ENCODE measurements around the gene PHLDB1. TPM values are rescaled to one million over a fixed set of nuclear protein-coding genes. Genes with fewer than 3 reads are reported as not detected.
A peak's percentile ranks its signal among the peaks of the same experiment; 100 is the strongest.

Gene PHLDB1
- polyA plus RNA-seq (2011; rRNA removed), result 5.9 and 7.7 TPM in 2 replicates
- polyA plus RNA-seq (2012; cell fraction: cytosol; rRNA removed), result 7.3 and 9.7 TPM in 2 replicates
- 32.2 and 36.0 TPM in 2 replicates for polyA plus RNA-seq (2012; cell fraction: nucleus; rRNA removed)
- polyA plus RNA-seq (2017; fragmentation: RNase III; extraction: RNeasy Plus Mini Kit Qiagen cat#74134 plus additional on column Dnase treatment), result 17.9 to 20.0 TPM (median 19.4 TPM) in 3 replicates
- 12.2 and 15.2 TPM in 2 replicates for polyA minus RNA-seq (2011; rRNA and poly(A)+ RNA removed)

DNA sequence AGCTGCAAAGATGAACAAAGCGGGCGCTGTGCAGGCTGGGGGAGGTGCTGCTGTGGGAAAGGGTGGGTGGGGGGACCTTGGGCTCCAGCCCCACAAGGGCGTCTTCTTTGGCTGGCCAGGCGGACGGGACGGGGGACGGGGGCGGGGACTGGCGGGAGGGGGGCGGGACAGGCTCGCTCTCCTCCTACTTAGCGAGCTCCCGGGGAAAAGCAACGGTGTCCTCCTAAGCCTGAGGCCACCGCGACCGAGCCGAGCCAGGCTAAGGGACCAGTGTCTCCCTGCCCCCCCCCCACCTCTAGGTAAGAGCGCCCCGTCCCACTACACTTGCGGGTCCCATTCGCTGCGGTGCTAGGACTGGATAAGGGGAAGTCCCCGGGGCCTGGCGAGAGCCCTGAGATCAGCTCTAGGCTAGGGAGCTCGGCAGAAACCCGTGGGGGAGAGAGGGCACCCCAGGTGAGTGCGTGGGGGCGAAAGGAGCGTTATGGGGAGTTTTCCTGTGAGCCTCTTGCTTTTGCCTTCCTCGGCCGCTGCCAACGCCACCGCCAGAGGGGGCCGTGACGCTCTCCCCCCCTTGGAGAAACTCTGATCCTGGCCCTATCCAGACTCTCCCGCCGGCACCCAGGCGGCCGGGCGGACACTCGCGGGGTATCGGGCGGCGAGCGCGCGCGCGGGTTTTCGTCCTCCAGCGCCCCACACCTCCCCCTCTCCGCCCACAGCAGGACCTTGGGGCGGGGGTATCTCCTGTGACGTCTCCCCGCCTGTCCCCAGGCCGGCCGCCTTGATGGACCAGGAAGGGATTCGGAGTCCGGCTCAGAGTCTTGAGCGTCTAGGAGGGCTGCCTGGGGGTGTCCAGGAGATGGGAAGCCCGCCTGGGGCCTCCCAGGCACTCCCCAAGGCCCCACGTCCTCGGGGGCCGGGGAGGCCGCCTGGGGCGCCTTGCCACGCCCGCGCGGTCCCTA lies at the start of gene PHLDB1:
TSS of gene PHLDB1 (plus strand) at position 215 of the 959 bp plus-strand sequence. CDS start 6,222 bp downstream, outside the sequence.
- CTCF ChIA-PET, result interaction anchor here (0.9 to 17.8 kb wide), 5 partner anchors 10 to 51 kb away, joined by 5 to 224 read pairs (median 62); no protein-coding TSS in a partner anchor
- ATAC-seq (peak; percentile 72 to 83), FAIRE-seq (no peak), DNase-seq (ENCODE audit: low read depth in 1 of 2, low spot score in 1 of 2) (peak; percentile 48 to 61)
- Histone ChIP-seq H3K27ac (peak within 1 kb of the TSS; percentile 81 to 100), H3K4me3 (peak within 1 kb of the TSS; percentile 96), H3K4me2 (peak within 1 kb of the TSS; percentile 86), H3K4me1 (peaks cover 45% of the 10 kb centered on the region), H3K9me3 (no peaks in the 10 kb centered on the region)
- POLR2A ChIA-PET, result interaction anchor here (0.7 to 2.9 kb wide), 3 partner anchors 11 to 35 kb away, joined by 3 to 14 read pairs (median 6); no protein-coding TSS in a partner anchor
- WGBS (ENCODE audit: missing lambda C conversion rate), result 2% methylated on average over 12 of the region's 72 CpGs
- TF ChIP-seq, protein P1, sequence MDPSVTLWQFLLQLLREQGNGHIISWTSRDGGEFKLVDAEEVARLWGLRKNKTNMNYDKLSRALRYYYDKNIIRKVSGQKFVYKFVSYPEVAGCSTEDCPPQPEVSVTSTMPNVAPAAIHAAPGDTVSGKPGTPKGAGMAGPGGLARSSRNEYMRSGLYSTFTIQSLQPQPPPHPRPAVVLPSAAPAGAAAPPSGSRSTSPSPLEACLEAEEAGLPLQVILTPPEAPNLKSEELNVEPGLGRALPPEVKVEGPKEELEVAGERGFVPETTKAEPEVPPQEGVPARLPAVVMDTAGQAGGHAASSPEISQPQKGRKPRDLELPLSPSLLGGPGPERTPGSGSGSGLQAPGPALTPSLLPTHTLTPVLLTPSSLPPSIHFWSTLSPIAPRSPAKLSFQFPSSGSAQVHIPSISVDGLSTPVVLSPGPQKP (IDR thresholded peaks at IDR 0.05; ENCODE audit: low read depth, low read length), result no peak
- TF ChIP-seq, protein P2, sequence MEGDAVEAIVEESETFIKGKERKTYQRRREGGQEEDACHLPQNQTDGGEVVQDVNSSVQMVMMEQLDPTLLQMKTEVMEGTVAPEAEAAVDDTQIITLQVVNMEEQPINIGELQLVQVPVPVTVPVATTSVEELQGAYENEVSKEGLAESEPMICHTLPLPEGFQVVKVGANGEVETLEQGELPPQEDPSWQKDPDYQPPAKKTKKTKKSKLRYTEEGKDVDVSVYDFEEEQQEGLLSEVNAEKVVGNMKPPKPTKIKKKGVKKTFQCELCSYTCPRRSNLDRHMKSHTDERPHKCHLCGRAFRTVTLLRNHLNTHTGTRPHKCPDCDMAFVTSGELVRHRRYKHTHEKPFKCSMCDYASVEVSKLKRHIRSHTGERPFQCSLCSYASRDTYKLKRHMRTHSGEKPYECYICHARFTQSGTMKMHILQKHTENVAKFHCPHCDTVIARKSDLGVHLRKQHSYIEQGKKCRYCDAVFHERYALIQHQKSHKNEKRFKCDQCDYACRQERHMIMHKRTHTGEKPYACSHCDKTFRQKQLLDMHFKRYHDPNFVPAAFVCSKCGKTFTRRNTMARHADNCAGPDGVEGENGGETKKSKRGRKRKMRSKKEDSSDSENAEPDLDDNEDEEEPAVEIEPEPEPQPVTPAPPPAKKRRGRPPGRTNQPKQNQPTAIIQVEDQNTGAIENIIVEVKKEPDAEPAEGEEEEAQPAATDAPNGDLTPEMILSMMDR (IDR thresholded peaks at IDR 0.05), result peak; percentile 39
- TF ChIP-seq SMC3 (IDR thresholded peaks at IDR 0.05) (peak; percentile 49; the same call in 2 of the 3 replicates), RAD21 (conservative IDR thresholded peaks at IDR 0.05 in 1 of 2, IDR thresholded peaks at IDR 0.05 in 1 of 2) (peak; percentile 15 to 50; a peak in 3 of 5 replicates), POLR2A (IDR thresholded peaks at IDR 0.05; ENCODE audit: low read length) (peak; percentile 34; the same call in 1 of the 2 replicates)

DNA sequence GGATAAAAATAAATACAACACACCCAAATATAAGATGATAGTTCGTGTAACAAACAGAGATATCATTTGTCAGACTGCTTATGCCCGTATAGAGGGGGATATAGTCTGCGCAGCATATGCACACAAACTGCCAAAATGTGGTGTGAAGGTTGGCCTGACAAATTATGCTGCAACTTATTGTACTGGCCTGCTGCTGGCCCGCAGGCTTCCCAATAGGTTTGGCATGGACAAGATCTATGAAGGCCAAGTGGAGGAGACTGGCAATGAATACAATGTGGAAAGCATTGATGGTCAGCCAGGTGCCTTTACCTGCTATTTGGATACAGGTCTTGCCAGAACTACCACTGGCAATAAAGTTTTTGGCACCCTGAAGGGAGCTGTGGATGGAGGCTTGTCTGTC lies 46.6 kb upstream of the PHLDB1 start:
- H3K9me3 ChIP-seq, result no peaks in the 10 kb centered on the region
- POLR2A ChIA-PET, result no interaction called here
- H3K4me1 ChIP-seq, result no peaks in the 10 kb centered on the region
- H3K4me3 ChIP-seq, result no peak overlapping the region
- CTCF ChIA-PET, result no interaction called here
- no peak overlapping the region for H3K27ac ChIP-seq
- ATAC-seq (no peak), DNase-seq (ENCODE audit: low read depth in 1 of 2, low spot score in 1 of 2) (no peak), FAIRE-seq (no peak)
- no peak overlapping the region for H3K4me2 ChIP-seq
- WGBS (ENCODE audit: missing lambda C conversion rate), result 74% methylated on average over 4 of the region's 4 CpGs
- TF ChIP-seq, protein P3, sequence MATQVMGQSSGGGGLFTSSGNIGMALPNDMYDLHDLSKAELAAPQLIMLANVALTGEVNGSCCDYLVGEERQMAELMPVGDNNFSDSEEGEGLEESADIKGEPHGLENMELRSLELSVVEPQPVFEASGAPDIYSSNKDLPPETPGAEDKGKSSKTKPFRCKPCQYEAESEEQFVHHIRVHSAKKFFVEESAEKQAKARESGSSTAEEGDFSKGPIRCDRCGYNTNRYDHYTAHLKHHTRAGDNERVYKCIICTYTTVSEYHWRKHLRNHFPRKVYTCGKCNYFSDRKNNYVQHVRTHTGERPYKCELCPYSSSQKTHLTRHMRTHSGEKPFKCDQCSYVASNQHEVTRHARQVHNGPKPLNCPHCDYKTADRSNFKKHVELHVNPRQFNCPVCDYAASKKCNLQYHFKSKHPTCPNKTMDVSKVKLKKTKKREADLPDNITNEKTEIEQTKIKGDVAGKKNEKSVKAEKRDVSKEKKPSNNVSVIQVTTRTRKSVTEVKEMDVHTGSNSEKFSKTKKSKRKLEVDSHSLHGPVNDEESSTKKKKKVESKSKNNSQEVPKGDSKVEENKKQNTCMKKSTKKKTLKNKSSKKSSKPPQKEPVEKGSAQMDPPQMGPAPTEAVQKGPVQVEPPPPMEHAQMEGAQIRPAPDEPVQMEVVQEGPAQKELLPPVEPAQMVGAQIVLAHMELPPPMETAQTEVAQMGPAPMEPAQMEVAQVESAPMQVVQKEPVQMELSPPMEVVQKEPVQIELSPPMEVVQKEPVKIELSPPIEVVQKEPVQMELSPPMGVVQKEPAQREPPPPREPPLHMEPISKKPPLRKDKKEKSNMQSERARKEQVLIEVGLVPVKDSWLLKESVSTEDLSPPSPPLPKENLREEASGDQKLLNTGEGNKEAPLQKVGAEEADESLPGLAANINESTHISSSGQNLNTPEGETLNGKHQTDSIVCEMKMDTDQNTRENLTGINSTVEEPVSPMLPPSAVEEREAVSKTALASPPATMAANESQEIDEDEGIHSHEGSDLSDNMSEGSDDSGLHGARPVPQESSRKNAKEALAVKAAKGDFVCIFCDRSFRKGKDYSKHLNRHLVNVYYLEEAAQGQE (IDR thresholded peaks at IDR 0.05), result no peak
- TF ChIP-seq MYC (IDR thresholded peaks at IDR 0.05; ENCODE audit: borderline replicate concordance, low read length) (no peak), NR3C1 (IDR thresholded peaks at IDR 0.05) (no peak), EP300 (IDR thresholded peaks at IDR 0.05) (no peak), RAD21 (conservative IDR thresholded peaks at IDR 0.05 in 1 of 2, IDR thresholded peaks at IDR 0.05 in 1 of 2) (no peak), FOXS1 (CRISPR knock-in tag; IDR thresholded peaks at IDR 0.05) (no peak), BHLHE40 (IDR thresholded peaks at IDR 0.05; ENCODE audit: low read depth, low read length) (no peak), ESRRA (IDR thresholded peaks at IDR 0.05; ENCODE audit: borderline replicate concordance, low read length) (no peak), ZNF302 (CRISPR knock-in tag; IDR thresholded peaks at IDR 0.05) (no peak), CHD2 (IDR thresholded peaks at IDR 0.05; ENCODE audit: low read length, partially characterized antibody) (no peak), RFX5 (IDR thresholded peaks at IDR 0.05) (no peak), KDM5A (IDR thresholded peaks at IDR 0.05) (no peak), NPAS2 (CRISPR knock-in tag; IDR thresholded peaks at IDR 0.05; ENCODE audit: borderline replicate concordance) (no peak)
- TF ChIP-seq, protein P4, sequence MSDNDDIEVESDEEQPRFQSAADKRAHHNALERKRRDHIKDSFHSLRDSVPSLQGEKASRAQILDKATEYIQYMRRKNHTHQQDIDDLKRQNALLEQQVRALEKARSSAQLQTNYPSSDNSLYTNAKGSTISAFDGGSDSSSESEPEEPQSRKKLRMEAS (IDR thresholded peaks at IDR 0.05), result no peak
- TF ChIP-seq, protein P5, sequence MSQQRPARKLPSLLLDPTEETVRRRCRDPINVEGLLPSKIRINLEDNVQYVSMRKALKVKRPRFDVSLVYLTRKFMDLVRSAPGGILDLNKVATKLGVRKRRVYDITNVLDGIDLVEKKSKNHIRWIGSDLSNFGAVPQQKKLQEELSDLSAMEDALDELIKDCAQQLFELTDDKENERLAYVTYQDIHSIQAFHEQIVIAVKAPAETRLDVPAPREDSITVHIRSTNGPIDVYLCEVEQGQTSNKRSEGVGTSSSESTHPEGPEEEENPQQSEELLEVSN (IDR thresholded peaks at IDR 0.05; ENCODE audit: borderline replicate concordance, low read depth), result no peak
